Activated CD4-positive, alpha-beta T cell treated with anti-CD3 and anti-CD28 coated beads, Interleukin-2, Interleukin-4, amounts not matched to agents 100 ng/mL and 50 ng/mL, durations not matched to agents 16 hours and 8 hours (primary cell): ENCODE results near the gene LRMDA.
"Not testable (repeated sequence)": the region's sequence is repeated elsewhere in the genome, so short reads cannot be mapped to it uniquely, and the experiment has no call there.

Experiments used
- DNase-seq: peaks from one replicate; pipeline ENCODE4 v3.0.0-alpha.2; 2020; ENCODE audit warnings: low spot score

LRMDA gene

DNA sequence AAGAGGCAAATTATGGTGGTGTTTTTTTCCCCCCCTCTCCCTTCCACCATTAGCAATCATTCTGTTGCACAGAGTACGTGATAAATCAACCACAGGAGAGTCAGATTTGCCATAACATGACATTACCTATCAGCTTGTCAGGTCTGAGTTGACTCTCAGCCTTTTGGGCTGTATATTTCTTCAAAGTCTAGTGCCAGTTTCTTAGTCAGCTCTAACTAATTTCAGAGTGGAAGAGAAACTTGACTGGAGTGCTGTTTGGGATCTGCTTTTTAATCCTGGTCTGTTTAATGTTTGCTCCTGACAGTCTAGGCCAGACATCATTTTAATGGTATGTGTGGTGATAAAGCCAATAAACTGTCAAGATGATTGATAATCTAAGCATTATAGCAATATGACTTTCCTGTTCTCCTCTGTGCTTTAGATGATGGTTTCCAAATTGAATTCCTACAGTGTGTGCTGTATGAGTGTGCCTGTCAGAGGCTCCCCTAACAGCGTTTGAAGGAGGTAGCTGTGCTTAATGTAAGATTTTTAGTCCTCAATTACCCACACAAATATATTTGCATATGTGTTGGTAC, 76.9 kb downstream of the LRMDA start:
- no peak for DNase-seq

DNA sequence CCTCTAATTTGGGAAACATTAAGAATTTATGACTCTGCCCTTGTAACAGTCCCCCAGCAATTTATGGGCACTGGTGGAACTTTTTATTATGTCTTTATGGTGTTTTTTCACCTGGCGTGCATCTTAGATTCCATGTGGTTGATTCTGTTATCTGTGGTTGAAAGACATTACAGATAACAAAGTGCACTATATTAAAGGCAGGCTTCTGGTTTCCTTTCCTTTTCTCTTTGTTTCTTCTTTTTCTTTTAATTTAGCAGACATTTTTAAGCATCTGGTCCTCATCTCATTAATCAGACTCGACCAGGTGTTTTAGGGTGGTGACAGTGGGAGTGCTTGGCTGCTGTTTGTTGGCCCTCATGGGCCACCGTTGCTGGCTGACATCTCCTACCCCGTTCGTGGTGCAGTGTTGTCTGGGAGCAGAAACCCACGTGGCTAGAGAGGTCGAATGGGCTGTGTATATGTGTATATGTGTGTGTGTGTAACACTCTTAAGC, 77.4 kb downstream of the LRMDA start:
- DNase-seq: no peak

DNA sequence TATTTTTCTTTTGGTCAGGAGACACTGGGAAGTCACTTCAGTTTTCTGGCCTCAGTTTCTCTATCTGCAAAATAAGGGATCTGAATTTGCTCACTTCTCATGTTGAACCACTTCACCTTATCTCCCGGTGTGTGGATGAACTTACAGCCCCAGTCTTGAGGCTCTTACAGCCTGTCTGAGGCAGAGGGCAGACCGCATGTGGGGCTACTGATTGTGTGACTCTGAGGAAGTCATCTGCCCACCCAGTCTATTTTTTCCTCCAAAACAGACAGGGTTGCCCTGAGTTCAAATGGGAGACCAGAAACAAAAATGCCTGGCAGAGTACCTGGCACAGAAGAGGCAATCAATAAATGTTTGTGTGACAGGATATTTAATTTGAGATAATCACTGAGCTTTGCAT, 78.3 kb downstream of the LRMDA start:
- no peak for DNase-seq

DNA sequence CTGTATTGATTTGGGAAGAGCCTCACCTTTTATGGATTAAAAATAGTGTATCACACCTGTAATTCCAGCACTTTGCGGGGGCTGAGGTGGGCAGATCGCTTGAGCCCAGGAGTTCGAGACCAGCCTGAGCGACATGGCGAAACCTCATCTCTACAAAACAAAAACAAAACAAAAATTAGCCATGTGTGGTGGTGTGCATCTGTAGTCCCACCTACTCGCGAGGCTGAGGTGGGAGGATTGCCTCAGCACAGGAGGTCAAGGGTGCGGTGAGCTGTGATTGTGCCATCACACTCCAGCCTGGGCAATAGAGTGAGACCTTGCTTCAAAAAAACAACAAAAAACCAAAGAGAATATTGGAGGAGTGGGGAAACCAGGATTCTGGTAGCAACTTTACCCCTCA, 79.6 kb downstream of the LRMDA start:
- DNase-seq: no peak

DNA sequence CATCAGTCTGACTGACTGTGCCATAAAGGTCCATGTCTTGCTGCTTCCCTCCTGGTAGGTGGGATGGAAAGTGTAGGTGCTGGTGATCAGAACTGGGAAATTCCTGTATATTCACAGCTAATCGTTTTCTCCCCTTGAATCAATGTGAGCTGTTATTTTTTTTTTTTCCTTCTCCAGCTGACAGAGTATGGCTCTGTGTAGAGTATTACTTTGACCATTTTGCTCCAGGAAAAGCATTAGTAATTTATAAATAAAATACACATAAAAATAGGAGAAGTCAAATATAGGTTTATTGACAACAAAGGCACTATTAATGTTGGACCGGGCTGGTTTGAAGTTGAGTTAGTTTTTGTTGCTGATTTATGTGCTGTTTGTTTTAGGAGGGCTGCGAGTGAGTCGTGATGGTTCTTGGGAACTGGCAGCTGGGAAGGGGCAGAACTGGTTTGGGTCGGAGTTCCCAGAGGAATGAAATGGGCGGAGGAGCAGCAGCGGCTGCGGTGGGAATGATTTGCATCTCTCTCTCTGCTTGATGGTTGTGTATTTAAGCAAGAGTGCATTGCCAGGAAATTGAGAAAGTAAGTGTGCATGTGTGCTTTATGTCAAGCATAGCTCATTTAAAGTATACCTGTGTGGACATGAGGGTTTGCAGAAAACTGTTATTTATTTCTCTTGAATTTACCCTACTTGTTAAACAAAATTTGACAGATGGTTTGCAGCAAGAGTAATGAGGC, 80.9 kb downstream of the LRMDA start:
- DNase-seq: no peak

DNA sequence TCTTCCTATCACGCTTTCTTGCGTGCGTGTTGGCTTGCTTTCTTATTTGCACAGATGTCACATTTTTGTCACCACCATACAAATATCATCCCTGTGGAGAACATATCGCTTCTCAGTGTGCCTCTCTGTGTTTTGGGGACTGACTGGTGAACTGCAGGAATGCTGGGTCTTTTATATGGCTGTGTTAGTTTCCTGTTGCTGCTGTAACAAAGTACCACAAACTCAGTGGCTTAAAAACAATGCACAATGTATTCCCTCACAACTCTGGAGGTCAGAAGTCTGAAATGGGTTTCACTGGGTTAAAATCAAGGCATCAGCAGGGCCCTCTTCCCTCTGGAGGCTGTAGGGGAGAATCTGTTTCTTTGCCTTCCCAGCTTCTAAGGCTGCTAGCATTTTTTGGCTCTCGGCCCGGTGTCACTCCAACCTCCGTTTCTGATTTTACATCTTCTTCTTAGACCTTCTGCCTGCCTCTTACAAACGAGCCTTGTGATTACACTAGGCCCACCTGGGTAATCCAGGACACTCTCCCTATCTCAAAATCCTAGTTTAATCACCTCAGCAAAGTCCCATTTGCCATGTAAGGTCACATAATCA, 82.0 kb downstream of the LRMDA start:
- DNase-seq: no peak

DNA sequence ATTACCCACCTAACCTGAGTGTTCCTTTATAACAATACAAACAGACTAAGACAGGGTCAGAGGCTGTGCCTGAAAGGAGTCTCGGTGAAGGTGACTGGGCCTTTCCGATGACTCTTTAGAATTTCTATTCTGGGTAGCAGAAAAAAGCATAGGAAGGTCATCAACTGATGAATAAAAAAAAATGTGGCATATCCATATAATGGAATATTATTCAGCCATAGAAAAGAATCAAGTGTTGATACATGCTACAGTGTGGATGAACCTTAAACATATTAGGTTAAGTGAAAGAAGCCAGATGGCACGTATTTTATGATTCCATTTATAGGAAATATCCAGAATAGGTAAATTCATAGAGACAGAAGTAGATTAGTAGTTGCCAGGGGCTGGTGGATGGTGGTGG, 83.4 kb downstream of the LRMDA start:
- no peak for DNase-seq

DNA sequence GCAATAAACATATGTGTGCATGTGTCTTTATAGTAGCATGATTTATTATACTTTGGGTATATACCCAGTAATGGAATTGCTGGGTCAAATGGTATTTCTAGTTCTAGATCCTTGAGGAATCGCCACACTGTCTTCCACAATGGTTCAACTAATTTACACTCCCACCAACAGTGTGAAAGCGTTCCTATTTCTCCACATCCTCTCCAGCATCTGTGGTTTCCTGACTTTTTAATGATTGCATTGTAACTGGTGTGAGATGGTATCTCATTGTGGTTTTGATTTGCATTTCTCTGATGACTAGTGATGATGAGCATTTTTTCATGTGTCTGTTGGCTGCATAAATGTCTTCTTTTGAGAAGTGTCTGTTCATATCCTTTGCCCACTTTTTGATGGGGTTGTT, 84.7 kb downstream of the LRMDA start:
- DNase-seq: not testable (repeated sequence)

DNA sequence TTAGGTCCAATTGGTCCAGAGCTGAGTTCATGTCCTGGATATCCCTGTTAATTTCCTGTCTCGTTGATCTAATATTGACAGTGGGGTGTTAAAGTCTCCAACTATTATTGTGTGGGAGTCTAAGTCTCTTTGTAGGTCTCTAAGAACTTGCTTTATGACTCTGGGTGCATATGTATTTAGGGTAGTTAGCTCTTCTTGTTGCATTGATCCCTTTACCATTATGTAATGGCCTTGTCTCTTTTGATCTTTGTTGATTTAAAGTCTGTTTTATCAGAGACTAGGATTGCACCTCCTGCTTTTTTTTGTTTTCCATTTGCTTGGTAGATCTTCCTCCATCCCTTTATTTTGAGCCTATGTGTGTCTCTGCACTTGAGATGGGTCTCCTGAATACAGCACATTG, 87.8 kb downstream of the LRMDA start:
- not testable (repeated sequence) for DNase-seq

DNA sequence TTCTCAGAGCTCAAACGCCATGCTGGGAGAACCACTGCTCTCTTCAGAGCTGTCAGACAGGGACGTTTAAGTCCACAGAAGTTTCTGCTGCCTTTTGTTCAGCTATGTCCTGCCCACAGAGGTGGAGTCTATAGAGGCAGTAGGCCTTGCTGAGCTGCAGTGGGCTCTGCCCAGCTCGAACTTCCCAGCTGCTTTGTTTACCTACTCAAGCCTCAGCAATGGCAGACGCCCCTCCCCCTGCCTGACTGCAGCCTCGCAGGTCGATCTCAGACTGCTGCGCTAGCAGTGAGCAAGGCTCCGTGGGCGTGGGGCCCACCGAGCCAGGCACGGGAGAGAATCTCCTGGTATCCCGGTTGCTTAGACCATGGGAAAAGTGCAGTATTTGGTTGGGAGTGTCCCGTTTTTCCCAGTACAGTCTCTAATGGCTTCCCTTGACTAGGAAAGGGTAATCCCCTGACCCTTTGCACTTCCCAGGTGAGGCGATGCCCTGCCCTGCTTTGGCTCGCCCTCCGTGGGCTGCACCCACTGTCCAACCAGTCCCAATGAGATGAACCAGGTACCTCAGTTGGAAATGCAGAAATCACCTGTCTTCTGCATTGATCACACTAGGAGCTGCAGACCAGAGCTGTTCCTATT, 89.9 kb downstream of the LRMDA start:
- not testable (repeated sequence) for DNase-seq

DNA sequence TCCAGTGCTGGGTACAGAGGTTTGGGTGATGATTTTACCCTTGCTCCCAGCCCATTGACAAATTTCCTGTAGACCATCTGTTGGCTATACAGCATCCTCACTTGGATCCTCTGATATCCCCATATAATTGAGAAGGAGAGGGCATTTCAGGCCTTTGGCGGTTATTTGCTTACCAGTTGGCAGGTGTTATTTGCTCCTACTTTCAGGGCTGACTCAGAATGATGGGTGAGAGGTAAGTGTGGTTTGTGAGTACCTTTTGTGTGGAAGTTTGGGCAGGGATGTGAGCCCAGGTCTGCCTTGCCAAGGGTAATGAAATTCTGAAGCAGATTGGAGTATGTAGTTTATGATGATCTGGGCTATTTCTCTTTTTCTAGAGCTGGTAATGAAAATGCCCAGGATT, 93.6 kb downstream of the LRMDA start:
- no peak for DNase-seq

DNA sequence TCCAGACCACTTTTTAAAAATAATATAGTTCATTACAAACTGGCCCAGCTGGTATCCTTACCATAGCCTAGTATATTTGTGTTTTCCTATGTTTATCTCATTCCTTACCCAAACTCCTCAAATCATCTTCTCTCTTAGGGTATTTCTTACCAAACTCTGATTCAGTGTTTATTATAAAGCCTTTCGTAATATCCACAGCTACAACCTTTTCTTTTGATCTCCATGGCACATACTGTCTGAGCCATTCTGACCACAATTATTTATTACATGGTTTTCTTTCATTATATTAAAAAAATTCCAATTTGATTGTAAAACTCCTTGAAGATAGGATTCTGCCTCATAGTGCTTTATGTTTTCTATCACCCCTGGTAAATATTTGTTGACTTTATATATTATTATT, 94.2 kb downstream of the LRMDA start:
- no peak for DNase-seq

DNA sequence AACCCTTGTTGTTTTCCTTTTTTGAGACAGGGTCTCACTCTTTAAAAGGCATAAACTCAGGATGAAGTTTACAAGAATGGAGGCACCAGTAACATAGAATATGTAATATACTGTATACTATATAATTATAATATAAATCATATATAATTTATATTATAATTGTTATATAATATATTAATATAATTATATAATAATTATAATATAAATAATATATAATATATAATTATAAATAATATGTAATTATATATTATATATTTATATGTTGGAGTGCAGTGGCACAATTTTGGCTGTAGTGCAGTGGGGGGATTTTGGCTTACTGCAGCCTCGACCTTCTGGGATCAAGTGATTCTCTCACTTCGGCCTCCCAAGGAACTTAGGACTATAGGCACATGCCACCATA, 96.1 kb downstream of the LRMDA start:
- no peak for DNase-seq

DNA sequence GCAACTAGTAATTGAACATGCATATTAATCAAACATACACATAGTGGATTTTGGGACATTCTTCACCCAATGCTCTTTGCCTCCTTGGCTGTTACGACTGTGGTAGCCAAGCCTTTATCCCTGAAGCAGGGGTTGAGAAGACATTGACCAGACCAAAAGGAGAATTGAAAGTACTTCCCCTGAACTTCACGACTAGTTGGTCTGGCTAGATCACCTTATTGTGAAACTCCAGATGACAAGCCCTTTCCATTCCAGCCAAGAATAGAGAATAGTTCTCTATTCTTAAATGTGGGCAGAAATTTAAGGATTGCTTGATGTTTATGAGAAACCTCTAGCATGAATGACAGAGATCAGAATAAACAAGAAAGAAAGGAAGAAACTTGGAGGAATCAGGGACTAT, 97.0 kb downstream of the LRMDA start:
- no peak for DNase-seq

DNA sequence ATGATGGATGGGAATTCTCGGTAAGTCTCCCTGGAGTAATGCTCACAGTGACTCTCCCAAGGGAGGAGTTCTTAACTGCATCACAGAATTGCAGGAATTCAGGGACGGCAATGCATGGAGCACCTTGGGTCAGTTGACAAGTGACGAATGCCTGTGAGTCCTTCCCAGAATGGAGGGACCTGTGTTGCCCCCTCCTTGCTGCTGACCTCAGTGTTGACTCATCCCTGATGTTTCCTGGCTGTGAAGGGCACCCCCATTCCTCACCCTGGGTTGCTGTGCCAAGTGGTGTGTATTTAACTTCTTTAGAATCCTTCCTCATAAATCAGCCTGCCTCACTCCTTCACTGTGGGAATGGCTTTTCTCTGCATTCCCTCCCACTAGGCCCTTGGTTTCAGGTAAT, 98.9 kb downstream of the LRMDA start:
- DNase-seq: no peak

DNA sequence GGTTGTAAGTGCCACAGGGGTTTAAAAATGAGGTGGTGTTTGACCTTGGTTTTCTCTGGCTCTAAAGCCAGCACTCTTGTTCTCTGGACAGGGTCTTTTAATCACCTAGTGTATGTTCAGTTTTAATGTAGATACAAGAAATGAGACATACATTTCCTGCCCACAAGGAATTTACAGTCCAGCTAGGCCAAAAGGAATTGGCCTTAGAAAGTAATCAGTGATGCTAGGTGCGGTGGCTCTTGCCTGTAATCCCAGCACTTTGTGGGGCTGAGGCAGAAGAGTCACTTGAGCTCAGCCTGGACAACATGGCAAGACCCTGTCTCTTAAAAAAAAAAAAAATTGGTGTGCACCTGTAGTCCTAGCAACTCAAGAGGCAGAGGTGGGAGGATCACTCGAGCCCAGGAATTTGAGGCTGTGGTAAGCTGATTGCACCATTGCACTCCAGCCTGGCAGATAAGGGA, 100.2 kb downstream of the LRMDA start:
- DNase-seq: no peak

DNA sequence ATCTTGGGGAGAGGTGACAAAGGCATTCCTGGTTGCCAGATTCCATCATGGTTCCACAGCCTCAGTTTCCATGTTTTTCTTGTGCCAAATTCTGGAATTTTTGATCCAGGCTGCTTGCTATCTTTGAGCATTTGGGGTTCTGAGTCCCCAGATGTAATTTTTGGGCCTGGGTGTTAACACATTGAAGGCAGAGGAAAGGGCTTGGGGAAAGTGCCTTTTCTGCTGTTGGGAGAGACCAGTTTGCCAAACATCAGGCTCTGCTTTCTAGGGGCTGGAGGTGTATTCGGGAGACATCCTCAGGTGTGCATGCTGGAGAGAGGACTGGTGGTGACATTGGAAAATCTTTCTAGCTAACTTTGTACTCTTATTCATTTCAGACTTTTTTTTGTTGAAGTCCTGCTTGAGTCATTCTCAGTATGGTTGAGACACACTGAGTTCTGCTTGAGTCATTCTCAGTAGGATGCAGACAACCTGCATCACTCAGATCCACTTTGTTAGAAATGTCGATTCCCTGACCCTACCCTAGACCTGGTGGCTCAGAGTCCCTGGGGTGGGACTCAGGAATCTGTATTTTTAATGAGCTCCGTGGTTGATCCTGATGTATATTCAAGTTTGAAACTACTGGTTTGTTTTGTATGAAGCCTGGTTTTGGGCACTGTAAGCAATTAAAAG, 101.0 kb downstream of the LRMDA start:
- DNase-seq: no peak

DNA sequence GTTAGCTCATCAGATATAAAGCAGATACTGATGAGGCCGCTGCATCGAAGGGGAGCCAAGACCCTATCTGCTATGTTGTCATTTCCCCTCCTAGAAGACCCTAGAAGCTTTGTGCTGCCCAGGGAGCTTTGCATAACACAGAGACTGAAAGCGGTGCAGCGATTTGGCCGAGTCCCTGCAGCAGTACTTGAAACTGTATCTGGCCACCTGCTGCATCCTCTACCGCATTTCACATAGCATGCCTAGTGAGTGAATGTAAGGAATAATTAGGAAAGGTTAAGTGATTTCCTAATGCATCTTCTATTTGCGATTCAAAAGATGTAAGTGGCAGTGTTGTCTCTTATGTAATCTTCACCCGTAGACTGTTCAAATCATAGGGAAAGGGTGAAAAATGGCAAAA, 106.7 kb downstream of the LRMDA start:
- no peak for DNase-seq

DNA sequence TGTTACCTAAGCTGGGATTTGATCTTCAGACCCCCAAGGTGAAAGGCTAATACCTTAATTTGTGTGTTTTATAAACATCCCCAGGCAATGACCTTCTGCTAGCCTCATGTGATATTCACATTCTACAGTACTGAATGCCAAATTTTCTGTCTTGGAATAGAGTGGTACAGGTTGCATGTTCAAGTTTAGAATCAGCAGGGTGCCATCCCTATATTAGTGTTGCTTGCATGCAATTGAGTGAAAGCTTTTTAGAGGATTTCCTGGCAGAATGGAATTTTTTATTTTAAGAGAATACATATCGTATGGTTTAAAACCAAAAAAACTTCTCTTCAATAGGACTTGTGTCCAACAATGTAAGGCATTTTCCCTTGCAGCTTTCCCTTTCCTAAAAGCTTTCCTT, 107.3 kb downstream of the LRMDA start:
- DNase-seq: no peak

DNA sequence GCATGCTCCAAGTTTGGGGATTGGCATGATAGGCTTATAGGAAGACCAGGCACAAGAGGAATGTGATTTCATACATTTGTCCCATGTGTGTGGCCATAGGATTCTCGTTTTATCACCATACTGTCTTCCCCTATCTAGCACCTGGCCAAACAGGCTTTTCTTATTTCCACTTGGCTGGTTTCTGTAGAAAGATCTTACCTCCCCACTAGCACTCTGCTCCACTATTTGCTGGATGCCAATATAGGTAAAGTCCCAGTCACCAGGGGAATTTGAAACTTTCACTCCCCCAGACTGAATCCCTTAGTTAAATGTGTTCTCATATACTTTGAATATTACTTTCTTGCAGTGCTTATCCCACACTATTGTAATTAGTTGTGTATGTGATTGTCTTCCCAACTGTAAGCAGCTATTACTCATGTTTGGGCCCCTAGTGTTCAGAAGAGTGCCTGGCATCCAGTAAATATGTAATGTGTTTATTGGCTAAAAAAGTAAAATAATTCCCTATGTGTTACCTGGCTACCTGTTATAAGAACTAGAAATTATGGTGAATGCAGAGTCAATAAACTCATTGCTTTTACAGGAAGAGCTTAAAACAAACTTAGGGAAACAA, 109.0 kb downstream of the LRMDA start:
- no peak for DNase-seq

DNA sequence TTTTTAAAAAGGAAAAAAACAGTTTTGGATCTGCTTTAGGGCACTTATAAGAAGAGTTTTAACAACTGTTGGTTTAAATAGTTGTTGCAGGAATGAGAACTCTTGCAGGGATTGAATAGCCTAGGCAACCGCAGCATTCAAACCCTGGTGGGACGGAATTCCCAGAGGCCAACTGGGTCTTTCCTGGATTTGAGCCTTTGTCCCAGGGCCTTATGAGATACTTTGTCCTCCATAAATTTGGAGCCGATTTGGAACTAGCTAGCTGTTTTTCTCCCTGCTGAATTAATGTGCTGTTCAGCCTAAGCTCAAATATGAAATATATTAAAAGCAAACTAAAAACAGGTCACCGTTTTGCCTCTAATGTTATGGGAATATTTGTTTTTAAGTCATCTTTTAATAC, 109.6 kb downstream of the LRMDA start:
- DNase-seq: no peak

DNA sequence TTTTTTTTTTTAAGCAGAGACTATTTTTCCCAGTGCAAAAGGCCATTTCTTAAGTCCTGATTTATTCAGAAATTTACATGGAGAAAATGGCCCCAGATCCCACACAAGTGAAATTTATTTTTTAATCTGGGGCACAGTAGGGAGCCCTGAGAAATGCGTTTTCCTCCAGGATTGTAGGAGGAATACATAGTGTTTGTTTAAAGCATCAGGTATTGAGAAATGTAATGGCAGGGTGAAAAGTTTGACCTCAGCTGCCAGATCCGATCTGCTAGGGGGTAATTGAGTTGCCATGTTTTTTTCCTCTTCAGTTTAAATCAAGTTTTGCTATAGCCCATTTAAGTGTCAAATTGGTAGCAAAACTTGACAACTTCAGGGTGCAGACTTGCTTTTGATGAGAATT, 110.0 kb downstream of the LRMDA start:
- no peak for DNase-seq
